HUES48 (cell line): ENCODE data around the gene ELL.

Source experiments
- H3K27ac ChIP-seq: one replicate; pipeline ENCODE4 v1.7.0; 2013; ENCODE audit warnings: low read depth, low read length, inconsistent platforms
- H3K27me3 ChIP-seq: 2 replicates; pipeline ENCODE4 v1.6.1; 2013; ENCODE audit warnings: mild to moderate bottlenecking, low read length; ENCODE audit not compliant: control insufficient read depth, insufficient read depth
- H3K36me3 ChIP-seq: 2 replicates; pipeline ENCODE4 v1.6.1; 2013; ENCODE audit warnings: low read length; ENCODE audit not compliant: control insufficient read depth, insufficient read depth
- H3K4me1 ChIP-seq: 2 replicates; pipeline ENCODE4 v1.6.1; 2013; ENCODE audit warnings: mild to moderate bottlenecking, low read length; ENCODE audit not compliant: control insufficient read depth, insufficient read depth
- H3K4me3 ChIP-seq: 2 replicates; pipeline ENCODE4 v1.5.1; 2013; ENCODE audit warnings: mild to moderate bottlenecking, low read depth, low read length
- H3K9ac ChIP-seq: 2 replicates; pipeline ENCODE4 v1.6.1; 2013; ENCODE audit warnings: mild to moderate bottlenecking, low read depth, low read length, moderate library complexity
- H3K9me3 ChIP-seq: 2 replicates; pipeline ENCODE4 v1.6.1; 2013; ENCODE audit warnings: low read length; ENCODE audit not compliant: control insufficient read depth, insufficient read depth

Gene ELL

GRCh38 chr19:18466354-18466753 lies 55.5 kb downstream of the ELL start:
- H3K27me3 ChIP-seq = no peaks in the 10 kb centered on the region
- H3K9ac ChIP-seq = no peak overlapping the region
- no peak overlapping the region for H3K4me3 ChIP-seq
- H3K27ac ChIP-seq = no peak overlapping the region
- H3K9me3 ChIP-seq = no peaks in the 10 kb centered on the region
- H3K4me1 ChIP-seq = peaks cover 3% of the 10 kb centered on the region; the same call in 1 of the 2 replicates
- H3K36me3 ChIP-seq = peaks cover 14% of the 10 kb centered on the region

- H3K9ac ChIP-seq = no peak overlapping the region
- H3K36me3 ChIP-seq = peaks cover 18% of the 10 kb centered on the region
- no peaks in the 10 kb centered on the region for H3K9me3 ChIP-seq
- peaks cover 3% of the 10 kb centered on the region; the same call in 1 of the 2 replicates for H3K4me1 ChIP-seq
- no peaks in the 10 kb centered on the region for H3K27me3 ChIP-seq
- H3K27ac ChIP-seq = no peak overlapping the region
- no peak overlapping the region for H3K4me3 ChIP-seq
Measured at GRCh38 chr19:18465964-18466339, 55.9 kb downstream of the ELL start.

- Histone ChIP-seq H3K9me3 (no peaks in the 10 kb centered on the region), H3K36me3 (peaks cover 24% of the 10 kb centered on the region), H3K4me3 (no peak overlapping the region), H3K4me1 (peaks cover under 1% of the 10 kb centered on the region; the same call in 1 of the 2 replicates), H3K27me3 (no peaks in the 10 kb centered on the region), H3K9ac (no peak overlapping the region), H3K27ac (no peak overlapping the region)
Measured at GRCh38 chr19:18465214-18465963, 56.5 kb downstream of the ELL start.

- H3K27ac ChIP-seq = no peak overlapping the region
- no peaks in the 10 kb centered on the region for H3K9me3 ChIP-seq
- no peak overlapping the region for H3K9ac ChIP-seq
- no peak overlapping the region for H3K4me3 ChIP-seq
- H3K27me3 ChIP-seq = no peaks in the 10 kb centered on the region
- peaks cover 30% of the 10 kb centered on the region for H3K36me3 ChIP-seq
- no peaks in the 10 kb centered on the region for H3K4me1 ChIP-seq
Measured at GRCh38 chr19:18464646-18465045, 57.2 kb downstream of the ELL start.

- H3K4me3 ChIP-seq = no peak overlapping the region
- H3K27ac ChIP-seq = no peak overlapping the region
- H3K27me3 ChIP-seq = no peaks in the 10 kb centered on the region
- no peaks in the 10 kb centered on the region for H3K9me3 ChIP-seq
- H3K9ac ChIP-seq = no peak overlapping the region
- H3K36me3 ChIP-seq = peaks cover 45% of the 10 kb centered on the region
- H3K4me1 ChIP-seq = no peaks in the 10 kb centered on the region
Measured at GRCh38 chr19:18461471-18461870, 60.4 kb downstream of the ELL start.

GRCh38 chr19:18460900-18461299 lies 61.0 kb downstream of the ELL start:
- Histone ChIP-seq H3K4me3 (no peak overlapping the region), H3K9ac (no peak overlapping the region), H3K4me1 (no peaks in the 10 kb centered on the region), H3K36me3 (peaks cover 47% of the 10 kb centered on the region), H3K27me3 (no peaks in the 10 kb centered on the region), H3K9me3 (no peaks in the 10 kb centered on the region), H3K27ac (no peak overlapping the region)

- no peak overlapping the region for H3K27ac ChIP-seq
- no peaks in the 10 kb centered on the region for H3K9me3 ChIP-seq
- H3K36me3 ChIP-seq = peaks cover 36% of the 10 kb centered on the region
- H3K27me3 ChIP-seq = no peaks in the 10 kb centered on the region
- no peaks in the 10 kb centered on the region for H3K4me1 ChIP-seq
- H3K4me3 ChIP-seq = no peak overlapping the region
- no peak overlapping the region for H3K9ac ChIP-seq
Measured at GRCh38 chr19:18457483-18458331, 64.2 kb downstream of the ELL start.

GRCh38 chr19:18456974-18457373 lies 64.9 kb downstream of the ELL start:
- Histone ChIP-seq H3K9me3 (no peaks in the 10 kb centered on the region), H3K27ac (no peak overlapping the region), H3K27me3 (no peaks in the 10 kb centered on the region), H3K36me3 (peaks cover 36% of the 10 kb centered on the region), H3K4me1 (0 out of 2 replicates have a peak, but pooled peaks cover 3% of the 10 kb centered on the region), H3K4me3 (no peak overlapping the region), H3K9ac (no peak overlapping the region)

GRCh38 chr19:18456279-18456678 lies 65.6 kb downstream of the ELL start:
- Histone ChIP-seq H3K4me1 (0 out of 2 replicates have a peak, but pooled peaks cover 3% of the 10 kb centered on the region), H3K4me3 (no peak overlapping the region), H3K9ac (no peak overlapping the region), H3K9me3 (no peaks in the 10 kb centered on the region), H3K27me3 (no peaks in the 10 kb centered on the region), H3K36me3 (peaks cover 32% of the 10 kb centered on the region), H3K27ac (no peak overlapping the region)

- Histone ChIP-seq H3K4me1 (0 out of 2 replicates have a peak, but pooled peaks cover 3% of the 10 kb centered on the region), H3K9ac (no peak overlapping the region), H3K36me3 (peaks cover 31% of the 10 kb centered on the region), H3K4me3 (no peak overlapping the region), H3K9me3 (no peaks in the 10 kb centered on the region), H3K27me3 (no peaks in the 10 kb centered on the region), H3K27ac (no peak overlapping the region)
Measured at GRCh38 chr19:18453269-18454024, 68.4 kb downstream of the ELL start.
